Measurements from ENCODE around the gene TSPAN4.

Gene TSPAN4

DNA sequence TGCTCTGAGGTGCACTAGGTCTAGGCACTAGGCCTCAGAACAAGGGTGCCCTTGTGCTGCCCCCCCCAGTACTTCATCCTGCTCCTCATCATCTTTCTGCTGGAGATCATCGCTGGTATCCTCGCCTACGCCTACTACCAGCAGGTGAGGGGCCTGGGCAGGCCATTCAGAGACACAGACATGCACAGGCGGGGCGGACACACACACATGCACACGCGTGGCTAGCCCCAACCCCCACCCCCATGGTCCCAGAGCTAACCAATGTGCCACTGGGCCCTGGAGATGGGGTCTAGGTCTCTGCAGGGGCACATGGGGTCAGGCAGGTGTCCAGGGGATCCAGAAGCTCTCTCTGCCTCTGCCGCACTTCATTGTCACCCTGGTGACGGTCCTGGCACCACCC, 6.0 kb upstream of the TSPAN4 start:
- DNase-seq (ENCODE audit: low spot score), result no peak

DNA sequence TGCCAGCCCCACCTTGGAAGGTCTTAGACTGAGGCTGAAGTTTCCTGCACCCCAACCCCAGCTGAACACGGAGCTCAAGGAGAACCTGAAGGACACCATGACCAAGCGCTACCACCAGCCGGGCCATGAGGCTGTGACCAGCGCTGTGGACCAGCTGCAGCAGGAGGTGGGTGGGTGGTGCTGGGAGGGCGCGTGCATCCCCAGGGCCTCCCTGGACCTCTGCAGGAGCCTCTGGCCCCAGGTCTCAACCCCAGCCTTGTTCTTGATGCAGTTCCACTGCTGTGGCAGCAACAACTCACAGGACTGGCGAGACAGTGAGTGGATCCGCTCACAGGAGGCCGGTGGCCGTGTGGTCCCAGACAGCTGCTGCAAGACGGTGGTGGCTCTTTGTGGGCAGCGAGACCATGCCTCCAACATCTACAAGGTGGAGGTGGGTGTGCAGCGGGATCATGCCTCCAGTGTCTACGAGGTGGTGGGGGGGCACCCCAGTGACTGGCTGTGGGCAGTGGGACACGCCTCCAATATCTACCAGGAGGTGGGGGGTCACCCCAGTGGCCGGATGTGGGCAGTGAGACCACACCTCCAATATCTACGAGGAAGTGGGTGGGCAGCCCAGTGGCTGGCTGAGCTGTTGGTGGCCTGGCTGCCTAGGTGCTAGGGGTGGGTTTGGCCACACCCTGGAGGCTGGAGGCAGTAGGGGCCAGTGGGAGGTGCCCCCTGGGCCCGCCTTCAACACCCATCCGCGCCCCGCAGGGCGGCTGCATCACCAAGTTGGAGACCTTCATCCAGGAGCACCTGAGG, 5.3 kb upstream of the TSPAN4 start:
- no peak for DNase-seq (ENCODE audit: low spot score)

DNA sequence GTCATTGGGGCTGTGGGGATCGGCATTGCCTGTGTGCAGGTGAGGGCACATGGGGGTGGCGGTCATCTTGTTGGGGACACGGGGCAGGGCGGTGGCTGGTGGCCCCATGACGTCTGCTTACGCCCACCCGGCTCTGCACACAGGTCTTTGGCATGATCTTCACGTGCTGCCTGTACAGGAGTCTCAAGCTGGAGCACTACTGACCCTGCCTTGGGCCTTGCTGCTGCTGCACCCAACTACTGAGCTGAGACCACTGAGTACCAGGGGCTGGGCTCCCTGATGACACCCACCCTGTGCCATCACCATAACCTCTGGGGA, 4.7 kb upstream of the TSPAN4 start:
- no peak for DNase-seq (ENCODE audit: low spot score)

DNA sequence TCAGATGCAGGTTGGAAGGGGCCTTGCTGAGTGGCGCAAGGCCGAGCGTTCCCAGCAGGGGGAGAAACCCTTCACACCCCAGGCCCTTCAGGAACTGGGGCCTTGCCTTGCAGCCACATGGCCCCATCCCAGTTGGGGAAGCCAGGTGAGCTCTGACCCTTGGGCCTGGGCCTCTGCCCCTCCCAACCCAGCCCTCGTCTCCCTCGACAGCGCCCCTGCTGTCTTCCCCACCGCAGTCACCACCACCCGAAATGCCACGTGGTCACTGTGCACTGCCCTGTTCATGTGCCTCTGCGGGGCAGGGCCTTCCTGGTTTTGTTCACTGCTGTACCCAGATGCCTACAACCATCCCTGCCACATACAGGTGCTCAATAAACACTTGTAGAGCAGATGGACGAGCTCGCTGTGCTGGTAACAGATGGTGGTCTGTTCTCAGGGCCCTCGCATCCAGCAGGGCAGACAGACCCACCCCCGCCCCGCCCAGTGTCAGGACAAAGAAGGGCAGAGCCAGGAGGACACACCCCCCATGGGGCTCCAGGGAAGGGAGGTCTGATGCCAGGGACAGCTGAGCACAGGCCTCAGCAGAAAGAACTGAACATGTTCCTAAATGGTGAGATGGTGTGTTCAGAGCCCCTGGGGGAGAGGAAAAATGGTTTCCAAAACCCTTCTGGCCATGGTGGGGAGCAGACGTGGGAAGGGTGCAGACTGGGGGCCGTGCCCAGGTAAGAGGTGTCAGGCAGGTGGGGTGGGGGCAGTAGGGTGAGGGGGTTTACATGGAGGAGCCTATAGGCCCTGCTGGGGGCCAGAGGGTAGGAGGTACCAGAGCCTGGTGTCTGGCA, 4.0 kb upstream of the TSPAN4 start:
- no peak for DNase-seq (ENCODE audit: low spot score)

DNA sequence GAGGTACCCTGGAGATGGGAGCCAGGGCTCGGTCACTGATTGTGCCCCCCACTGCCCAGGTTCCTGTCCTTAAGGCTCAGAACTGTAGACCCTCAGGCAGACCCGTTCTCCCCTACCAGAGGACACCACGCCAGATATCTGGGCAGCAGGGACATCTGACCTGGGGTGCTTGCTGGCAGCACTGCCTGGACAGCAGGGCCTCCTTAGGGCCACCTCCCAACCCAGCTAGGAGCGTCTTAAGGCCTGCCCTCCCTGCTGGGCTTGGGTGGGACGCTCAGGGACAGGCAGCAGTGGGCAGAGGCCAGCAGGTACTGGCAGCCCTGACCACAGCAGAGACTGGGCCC, 3.4 kb upstream of the TSPAN4 start:
- no peak for DNase-seq (ENCODE audit: low spot score)

DNA sequence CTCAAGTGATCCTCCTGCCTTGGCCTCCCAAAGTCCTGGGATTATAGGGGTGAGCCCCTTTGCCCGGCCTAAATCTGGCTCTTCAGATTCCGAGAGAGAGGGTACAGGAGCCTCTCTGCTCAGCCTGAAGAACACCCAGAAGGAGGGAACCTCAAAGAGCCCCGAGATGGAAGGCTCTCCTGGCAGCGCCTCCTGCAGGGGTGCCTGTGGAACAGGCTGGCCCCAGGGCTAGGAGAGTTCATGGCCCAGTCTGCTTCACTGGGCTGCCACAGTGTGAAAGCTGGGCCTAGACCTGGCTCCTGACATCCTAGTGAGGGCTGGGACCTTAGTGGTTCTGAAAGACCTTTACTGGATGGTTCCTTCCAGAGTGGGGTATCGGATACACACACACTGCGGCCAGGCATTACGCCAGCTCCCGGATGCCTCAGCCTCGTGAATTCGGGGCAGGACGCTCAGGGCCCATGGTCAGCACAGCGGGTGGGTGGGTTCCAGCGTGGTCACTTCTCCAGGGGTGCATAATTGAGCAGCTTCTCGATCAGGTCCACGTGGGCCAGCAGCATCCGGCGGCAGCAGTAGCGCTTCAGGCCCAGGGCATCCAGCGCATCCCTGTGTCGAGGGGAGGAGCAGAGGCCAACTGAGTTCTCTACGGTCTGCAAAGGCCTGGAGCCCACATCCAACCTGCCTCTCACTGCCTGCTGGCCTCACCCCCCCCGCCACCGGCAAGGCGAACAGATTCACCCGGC, 2.6 kb upstream of the TSPAN4 start:
- DNase-seq (ENCODE audit: low spot score), result no peak

DNA sequence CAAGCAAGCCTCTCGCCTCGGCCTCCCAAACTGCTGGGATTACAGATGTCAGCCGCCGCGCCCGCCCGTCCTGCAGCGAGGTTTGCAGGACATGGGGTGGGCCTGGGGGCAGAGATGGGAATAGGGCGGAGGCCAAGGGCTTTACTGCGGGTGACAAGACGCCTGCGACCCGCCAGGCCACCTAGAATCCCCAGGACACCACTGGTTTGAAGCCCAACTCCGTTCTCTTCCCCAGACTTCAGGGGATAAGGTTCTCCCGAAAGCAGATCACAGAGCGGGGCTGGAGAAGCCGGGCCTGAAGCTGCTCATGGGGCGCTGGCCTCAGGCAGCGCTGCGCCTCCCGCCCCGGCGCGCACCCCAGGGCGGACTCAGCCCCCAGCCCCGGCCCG, 677 bp upstream of the TSPAN4 start:
- no peak for DNase-seq (ENCODE audit: low spot score)

DNA sequence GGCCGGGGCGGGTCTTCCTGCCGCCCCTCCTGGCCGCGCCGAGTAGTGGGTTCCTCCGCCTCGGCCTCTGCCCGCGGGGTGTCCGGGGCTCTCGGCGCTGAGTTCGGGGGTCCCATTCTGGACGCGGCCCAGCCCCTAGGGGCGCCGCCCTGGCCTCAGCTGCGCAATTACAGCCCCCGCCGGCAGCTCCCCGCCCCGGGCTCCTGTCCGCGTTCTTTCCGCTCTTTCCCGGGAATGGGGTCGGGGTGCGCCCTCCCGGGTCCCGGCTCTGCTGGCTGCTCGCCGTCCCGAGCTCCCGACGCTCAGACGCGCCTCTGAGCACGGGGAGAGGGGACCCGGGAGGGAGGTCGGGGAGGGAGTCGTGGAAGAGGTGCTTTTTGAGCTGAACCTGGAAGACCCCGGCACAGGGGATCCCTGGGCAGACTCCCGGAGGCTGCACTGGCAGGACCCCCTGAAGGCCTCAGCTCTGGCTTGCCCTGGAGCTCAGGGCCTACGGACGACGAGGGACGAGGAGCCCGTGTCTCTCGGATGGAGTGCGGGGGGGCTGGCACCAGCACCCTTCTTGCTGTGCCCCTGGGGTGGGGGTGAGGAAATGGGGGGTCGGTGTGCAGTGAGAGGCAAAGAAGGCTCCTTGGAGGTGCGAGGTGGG, 558 bp downstream of the TSPAN4 start:
- no peak for DNase-seq (ENCODE audit: low spot score)

DNA sequence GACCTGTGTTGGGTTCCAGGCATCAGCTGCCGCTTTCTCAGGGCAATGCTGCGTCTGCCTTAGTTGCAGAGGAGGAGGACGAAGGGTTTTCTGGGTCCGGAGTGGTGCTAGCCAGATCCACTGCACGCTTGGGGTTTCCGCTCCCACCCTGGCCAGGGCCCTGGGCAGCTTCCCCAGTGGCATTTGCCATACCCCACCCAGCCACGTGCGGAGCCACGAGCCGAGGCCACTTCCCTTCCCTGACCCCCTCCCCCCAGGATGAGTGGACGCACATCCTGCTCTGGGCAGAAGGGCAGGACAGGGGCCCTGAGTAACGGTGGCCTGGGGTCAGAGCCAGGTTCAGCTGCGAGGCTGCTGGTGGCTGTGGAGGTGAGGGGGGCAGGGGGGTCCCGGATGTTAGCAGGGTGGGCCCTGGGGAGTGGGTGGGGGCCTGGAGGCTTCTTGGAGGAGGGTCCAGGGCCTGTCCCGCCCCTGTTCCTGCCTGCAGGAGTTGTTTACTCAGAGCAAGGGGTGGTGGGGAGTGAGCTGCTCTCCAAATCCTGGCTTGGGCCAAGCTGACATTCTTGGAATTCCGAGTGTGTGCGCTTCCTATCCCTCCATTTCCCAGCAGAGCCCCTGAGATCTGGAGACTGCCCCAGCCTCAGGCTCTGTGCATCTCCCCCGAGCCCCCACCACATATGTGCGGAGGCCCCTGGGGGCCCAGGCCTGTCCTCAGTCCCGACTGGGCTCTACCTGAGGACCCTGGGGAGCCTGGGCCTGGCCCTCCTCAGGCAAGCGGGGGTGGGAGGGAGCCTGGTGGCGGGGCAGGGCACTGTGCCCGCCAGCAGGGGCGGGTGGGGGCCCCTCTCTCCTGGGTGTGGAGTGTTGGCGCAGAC, 1.4 kb downstream of the TSPAN4 start:
- DNase-seq (ENCODE audit: low spot score), result no peak

DNA sequence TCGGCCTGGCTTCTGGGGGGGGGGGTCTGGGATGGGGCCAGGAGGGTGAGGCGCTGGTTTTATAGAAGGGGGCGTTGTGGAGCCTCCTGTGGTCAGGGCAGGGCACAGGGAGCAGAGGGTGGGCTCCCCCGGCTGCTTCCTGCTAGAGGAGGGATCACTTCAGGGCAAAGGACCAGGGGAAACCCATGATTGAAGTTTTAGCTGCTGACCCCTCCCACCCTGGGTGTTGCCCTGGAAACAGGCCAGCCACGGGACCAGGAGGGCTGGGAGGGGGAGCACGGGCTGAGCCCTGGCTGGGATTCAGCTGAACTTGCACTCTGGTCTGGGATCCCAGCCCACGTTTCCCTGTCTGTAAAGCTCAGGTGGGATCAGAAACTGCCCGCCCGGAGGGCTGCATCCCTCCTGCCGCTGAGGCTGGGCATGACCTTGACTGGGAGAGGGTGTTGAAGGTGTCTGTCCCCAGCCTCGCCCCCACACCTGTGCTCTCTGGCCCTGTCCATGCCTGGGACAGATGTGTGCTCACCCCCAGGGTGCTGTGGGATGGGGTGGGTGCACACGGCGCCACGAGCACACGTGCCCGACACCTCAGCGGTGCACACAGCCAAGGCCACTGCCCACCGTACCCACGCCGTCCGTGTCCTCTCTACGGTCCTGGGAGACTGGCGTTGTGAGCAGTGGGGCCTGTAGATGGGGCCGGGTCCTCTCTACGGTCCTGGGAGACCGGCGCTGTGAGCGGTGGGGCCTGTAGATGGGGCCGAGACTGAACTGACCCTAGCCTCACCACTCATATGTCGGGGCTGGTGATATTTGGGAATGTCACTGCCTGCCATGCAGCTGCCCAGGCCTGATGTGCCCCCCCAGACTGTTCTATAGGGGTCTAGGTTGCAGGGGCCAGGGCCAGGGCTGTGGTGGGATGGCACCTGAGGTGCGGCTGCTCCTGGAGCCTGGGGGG, 2.3 kb downstream of the TSPAN4 start:
- DNase-seq (ENCODE audit: low spot score), result no peak

DNA sequence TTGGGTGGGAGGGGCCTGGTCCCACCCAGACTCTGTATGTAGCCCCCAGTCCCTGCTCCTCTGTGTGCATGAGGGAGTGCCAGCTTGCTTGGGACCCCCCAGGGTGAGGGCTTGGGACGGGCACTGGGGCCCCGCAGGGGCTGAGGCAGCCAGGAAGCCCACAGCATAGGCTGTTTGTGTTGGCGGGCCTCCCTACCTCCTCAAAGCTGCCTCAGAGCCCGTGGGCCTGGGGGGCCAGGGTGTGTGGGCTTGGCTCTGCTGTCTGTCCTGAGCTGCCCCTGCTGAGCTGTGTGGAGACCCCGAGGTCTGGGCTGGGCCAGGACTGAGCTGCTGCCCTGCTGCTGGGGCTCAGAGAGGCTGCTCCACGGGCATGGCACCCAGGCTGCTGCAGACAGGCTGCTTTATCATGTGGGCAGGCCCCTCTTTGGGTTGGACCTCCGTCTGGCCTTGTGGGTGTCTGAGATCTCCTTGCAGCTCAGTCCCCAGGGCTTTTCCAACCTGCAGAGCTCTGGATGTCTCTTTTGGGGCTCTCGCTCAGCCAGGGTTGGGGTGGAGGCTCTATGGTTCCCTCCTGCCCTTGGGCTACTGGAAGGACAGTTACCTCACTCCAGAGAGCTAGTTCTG, 3.3 kb downstream of the TSPAN4 start:
- DNase-seq (ENCODE audit: low spot score), result no peak

DNA sequence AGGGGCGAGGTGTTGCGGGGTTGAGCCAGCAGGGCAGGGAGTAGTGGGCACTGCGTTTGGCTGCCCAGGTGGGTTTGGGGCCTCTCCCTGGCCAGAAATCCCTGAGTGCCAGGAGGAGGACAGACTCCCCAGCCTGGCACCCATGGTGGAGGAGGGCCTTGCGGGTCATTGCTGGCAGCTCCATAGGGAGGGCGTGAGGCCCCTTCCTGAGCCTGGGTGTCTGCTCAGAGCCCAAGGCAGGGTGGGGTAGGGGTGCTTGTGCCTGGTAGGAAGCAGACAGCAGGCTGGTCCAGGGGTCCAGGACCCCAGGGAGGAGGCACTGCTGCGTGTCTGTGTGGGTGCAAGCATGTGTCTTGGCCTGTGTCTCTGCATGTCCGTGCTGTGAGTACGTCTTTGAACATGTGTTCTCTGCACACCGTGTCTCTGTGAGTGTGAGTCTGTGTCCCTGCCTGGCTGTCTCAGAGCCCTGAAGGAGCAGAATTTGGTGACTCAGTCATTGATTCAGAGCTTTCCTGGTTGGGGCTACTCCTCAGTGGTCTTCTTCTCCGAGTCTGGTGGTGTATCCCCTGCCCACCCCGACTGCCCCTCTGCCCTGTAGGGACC, 3.9 kb downstream of the TSPAN4 start:
- no peak for DNase-seq (ENCODE audit: low spot score)

DNA sequence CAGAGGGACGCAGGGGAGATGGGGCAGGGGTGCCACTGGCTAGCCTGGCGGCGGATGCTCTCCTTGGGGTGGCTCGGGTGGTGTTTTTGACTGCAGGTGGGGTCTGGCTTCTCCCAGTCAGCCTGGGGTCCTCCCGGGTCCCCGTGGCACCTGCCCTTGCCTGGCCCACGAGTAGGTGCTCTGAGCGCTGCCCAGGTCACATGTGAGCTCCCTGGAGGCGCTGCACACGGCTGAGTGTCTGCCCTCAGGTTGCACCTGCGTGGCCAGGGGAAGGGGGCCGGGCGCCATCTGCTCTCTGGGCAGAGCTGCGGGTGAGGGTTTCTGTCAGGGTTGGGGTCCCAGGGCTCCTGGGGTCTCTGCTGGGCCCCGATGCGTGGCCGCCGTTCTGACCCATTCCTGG, 5.2 kb downstream of the TSPAN4 start:
- DNase-seq (ENCODE audit: low spot score), result no peak

DNA sequence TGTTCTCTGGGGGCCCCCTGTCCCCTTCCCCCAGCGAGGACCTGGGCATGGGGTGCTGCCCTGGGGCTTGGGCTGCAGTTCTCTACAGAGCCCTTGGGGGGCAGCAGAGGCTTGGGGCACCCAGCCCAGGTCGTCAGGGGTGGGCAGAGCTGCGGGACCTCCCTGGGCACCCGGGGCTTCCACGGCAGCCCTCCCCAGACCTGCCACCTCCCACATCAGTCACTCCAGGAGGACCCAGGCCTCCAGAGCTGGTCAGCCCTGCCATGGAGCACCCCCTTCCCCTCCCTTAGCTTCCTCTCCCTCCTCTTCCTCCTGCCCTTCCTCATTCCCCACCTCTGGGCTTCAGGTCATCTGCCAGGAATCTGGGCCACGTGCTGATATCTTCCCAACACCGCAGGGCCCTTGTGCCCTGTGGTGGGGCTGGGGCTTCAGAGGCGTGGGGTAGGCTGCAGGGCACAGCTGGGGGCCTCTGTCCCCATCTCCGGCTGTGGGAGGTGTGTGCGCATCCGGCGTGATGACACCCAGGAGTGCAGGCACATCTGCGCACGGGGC, 5.8 kb downstream of the TSPAN4 start:
- DNase-seq (ENCODE audit: low spot score), result peak; percentile 52

DNA sequence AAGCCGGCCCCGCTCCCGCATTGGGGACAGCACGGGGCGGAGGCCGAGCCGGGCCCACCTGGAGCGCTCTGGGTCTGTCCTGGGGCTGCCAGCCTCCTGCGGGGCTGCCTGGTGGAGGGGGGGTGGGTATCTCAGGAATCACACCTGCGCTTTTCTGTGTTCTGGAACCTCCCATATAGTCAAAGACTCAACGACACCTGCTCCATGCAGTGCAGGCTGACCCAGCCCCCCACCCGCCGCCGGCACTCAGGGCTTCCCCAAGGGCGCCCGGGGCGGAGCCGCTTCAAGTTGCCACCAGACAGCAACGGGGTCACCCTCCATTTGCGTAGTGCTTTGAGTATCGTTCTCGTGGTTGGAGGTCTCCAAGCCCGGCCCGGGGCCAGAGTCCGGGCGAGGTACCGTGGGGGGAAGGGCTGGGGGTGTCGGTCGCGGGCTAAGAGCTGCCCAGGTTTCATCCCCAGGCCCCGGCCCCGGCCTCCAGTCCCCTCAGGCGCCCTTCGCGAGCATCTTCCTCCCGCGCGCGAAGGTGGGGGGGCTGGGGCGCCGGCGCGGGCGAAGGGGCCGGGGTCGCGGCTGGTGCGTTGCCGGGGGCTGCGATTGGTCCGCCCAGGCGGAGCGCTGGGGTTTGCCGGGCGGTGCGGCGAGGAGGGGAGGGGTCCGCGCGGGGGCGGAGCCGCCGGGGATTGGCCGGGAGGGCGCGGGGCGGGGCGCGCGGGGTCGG, 6.6 kb downstream of the TSPAN4 start:
- DNase-seq (ENCODE audit: low spot score), result no peak

DNA sequence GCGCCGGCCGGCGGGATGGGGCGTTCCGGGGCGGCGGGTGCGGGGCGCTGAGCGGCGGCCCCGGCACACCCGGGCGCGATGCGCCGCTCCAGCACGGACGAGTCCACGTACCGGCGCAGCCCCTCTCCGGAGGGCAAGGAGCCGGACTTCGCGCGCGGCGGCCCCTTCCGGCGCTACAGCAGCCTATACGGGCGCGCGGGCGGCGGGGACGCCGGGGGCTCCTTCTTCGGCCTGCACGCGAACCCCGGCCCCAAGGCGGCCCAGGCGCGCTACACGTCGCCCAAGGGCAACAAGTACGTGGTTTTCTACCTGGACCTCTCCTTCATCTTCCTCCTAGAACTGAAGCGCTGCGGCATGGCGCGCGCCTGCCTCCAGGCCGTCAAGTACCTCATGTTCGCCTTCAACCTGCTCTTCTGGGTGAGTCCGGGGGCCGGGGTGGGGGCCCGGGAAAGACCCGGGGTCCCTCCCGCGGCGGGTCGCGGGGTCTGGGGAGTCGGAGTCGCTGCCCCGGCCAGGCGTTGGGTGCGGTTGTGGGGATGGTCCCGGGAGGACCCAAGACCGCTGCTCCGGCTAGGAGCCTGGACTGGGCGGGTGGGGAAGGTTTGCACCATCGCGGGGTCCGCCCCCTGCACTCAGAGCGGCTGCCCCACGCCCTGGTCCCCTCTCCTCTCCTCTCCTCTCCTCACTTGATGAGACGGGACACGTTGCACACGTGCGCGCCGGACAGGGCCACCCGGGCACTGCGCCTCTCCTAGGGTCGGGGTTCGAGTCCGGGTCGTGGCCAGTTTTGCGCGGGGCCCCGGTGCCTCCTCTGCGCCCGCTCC, 7.5 kb downstream of the TSPAN4 start:
- no peak for DNase-seq (ENCODE audit: low spot score)
